HL-60 (cell line): ENCODE results near the gene ITLN2.

Experiments
- DNase-seq, 2 experiments: peaks; one replicate each; pipeline ENCODE4 v3.0.0-alpha.2; 2010 to 2020; ENCODE audit warnings: low read depth in 1 of 2, low spot score in 1 of 2
- H3K27ac ChIP-seq: fragments of 250-450 bp; sonication (Bioruptor Pico); replicated peaks from 2 replicates; pipeline ENCODE4 v1.5.1; 2020; ENCODE audit warnings: mild to moderate bottlenecking, moderate library complexity
- H3K27me3 ChIP-seq: fragments of 250-450 bp; sonication (Bioruptor Pico); 2 replicates; pipeline ENCODE4 v1.5.1; 2021; ENCODE audit warnings: mild to moderate bottlenecking, moderate library complexity; ENCODE audit not compliant: insufficient read depth, poor library complexity, severe bottlenecking
- H3K4me3 ChIP-seq: replicated peaks from 2 replicates; pipeline ENCODE4 v1.5.1; 2011; ENCODE audit warnings: mild to moderate bottlenecking, control low read depth, low read length; ENCODE audit not compliant: insufficient read depth
- CTCF ChIP-seq: IDR thresholded peaks from one replicate; pipeline ENCODE4 v1.5.1; 2011; ENCODE audit warnings: low read length, control low read depth, inconsistent platforms; ENCODE audit not compliant: insufficient read depth
- GABPA ChIP-seq: IDR thresholded peaks from 2 replicates; pipeline ENCODE4 v1.6.1; 2012; ENCODE audit warnings: low read depth
- POLR2AphosphoS5 ChIP-seq: IDR thresholded peaks from 2 replicates; pipeline ENCODE4 v1.6.1; 2012; ENCODE audit warnings: low read depth
- REST ChIP-seq: IDR thresholded peaks from 2 replicates; pipeline ENCODE4 v1.6.1; 2012; ENCODE audit warnings: low read depth; ENCODE audit not compliant: insufficient replicate concordance
- SPI1 ChIP-seq: IDR thresholded peaks from 2 replicates; pipeline ENCODE4 v1.6.1; 2012; ENCODE audit warnings: low read depth, mild to moderate bottlenecking, borderline replicate concordance

ITLN2 gene

DNA sequence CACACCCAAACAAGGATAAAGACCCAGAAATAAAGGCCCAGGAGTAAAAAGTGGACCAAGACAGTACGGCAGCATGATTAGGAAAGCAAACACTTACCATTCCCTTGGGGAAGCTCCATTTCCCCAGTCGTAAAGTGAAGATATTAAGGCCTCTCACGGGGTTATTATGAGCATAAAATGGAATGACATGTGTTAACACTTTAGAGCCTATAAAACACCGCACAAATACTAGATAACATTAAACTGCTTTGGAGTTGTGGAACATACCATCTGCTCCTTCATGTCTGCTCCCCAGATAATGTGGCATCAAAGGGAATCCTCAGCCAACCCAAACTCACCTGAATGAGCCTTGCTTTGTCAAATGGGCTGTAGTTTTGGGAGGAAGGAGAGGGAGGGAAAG is 8.9 kb upstream of the ITLN2 start:
- DNase-seq, result no peak
- no peaks in the 10 kb centered on the region for H3K27me3 ChIP-seq
- H3K27ac ChIP-seq, result no peak overlapping the region
- TF ChIP-seq REST, result no peak
- TF ChIP-seq GABPA, result no peak
- TF ChIP-seq CTCF, result no peak
- TF ChIP-seq SPI1, result no peak
- no peak for TF ChIP-seq POLR2AphosphoS5
- no peak overlapping the region for H3K4me3 ChIP-seq

GRCh38 chr1:160961419-160961818 is 6.8 kb upstream of the ITLN2 start:
- Histone ChIP-seq H3K27me3 (no peaks in the 10 kb centered on the region), H3K4me3 (no peak overlapping the region), H3K27ac (no peak overlapping the region)
- no peak for DNase-seq
- TF ChIP-seq POLR2AphosphoS5 (no peak), REST (no peak), GABPA (no peak)

- Histone ChIP-seq H3K27ac (no peak overlapping the region), H3K4me3 (no peak overlapping the region), H3K27me3 (no peaks in the 10 kb centered on the region)
- no peak for DNase-seq
- TF ChIP-seq REST, result no peak
Observed at GRCh38 chr1:160956966-160957365, 2.4 kb upstream of the ITLN2 start.

GRCh38 chr1:160953030-160953429 is 1.6 kb downstream of the ITLN2 start:
- DNase-seq, result no peak
- no peaks in the 10 kb centered on the region for H3K27me3 ChIP-seq
- TF ChIP-seq GABPA (no peak), POLR2AphosphoS5 (no peak), CTCF (no peak), REST (no peak), SPI1 (no peak)
- no peak overlapping the region for H3K4me3 ChIP-seq
- H3K27ac ChIP-seq, result no peak overlapping the region
